Esophagus mucosa (tissue), 1 donor: ENCODE measurements around the gene CCDC191. TPM values are rescaled to one million over a fixed set of nuclear protein-coding genes. Genes with fewer than 3 reads are reported as not detected.
A peak's percentile ranks its signal among the peaks of the same experiment; 100 is the strongest.

Source experiments
- ATAC-seq: fragments of 200-7000 bp; cut with Tn5 transposase; one replicate; pipeline ENCODE4 v1.9.1; 2020
- total RNA-seq: library from RNA; stranded (reverse); gene quantifications from one replicate; pipeline ENCODE4 v1.2.4, GENCODE V29; 2023
- donor health status: DM: yes; HTN: yes; CAD: no.

The CCDC191 gene
- total RNA-seq, 1 donor from 2014 or later, result 1.6 TPM

GRCh38 chr3:113954091-113954685, 102.1 kb downstream of the CCDC191 start:
- no peak for ATAC-seq

DNA sequence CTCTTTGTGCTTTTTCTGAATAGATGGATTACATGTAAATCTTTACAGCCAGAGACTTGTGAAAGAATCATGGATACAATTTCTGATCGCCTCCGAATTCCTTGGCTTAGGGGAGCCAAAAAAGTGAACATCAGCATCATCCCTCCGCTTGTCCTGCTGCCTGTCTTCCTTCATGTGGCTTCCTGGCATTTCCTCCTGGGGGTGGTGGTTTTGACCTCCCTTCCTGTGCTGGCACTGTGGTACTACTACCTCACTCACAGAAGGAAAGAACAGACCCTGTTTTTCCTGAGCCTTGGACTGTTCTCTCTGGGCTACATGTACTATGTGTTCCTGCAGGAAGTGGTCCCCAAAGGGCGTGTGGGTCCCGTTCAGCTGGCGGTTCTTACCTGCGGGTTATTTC, 102.6 kb downstream of the CCDC191 start:
- no peak for ATAC-seq

GRCh38 chr3:113952921-113953320, 103.4 kb downstream of the CCDC191 start:
- ATAC-seq, result no peak

GRCh38 chr3:113948015-113948917, 108.1 kb downstream of the CCDC191 start:
- ATAC-seq, result peak; percentile 41

DNA sequence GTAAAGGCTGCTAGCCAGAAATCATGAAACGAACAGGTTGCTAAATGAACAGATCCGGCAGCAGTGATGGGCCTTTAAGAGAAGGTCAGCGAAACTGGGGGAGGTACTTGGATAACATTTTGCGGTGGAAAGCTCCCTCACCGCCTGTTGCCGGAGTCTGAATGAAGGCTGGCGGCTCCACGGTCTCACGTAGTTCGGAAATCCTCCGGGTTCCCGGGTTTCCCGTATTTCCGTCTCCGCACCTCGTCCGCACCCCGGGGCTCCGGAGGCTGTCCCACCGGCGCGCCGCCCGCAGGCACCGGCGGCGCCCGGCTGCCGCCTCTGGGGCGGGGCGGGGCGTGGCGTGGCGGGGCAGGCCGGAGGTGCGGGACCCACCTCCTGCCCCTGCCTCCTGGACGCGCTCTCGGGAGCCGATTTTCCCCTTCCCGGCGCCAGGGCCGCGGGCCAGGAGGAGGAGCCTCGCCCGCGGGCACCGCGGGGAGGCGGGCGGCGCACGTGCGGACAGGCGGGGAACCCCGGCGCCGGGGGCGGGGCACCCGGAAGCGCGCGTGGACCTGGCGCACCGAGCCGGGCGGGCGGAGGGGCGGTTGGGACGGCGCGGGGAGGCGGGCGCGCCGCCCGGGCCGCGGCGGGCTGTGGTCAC, 108.8 kb downstream of the CCDC191 start, which contains the start of gene ZDHHC23:
ZDHHC23 (plus strand) TSS at position 642 of the 643 bp plus-strand sequence. CDS start 790 bp downstream, outside the sequence.
- ATAC-seq, result peak; percentile 83

- ATAC-seq, result no peak
These were observed 109.5 kb downstream of the CCDC191 start for GRCh38 chr3:113946831-113947230.

- no peak for ATAC-seq
These were observed 128.8 kb downstream of the CCDC191 start for GRCh38 chr3:113927556-113927955.

DNA sequence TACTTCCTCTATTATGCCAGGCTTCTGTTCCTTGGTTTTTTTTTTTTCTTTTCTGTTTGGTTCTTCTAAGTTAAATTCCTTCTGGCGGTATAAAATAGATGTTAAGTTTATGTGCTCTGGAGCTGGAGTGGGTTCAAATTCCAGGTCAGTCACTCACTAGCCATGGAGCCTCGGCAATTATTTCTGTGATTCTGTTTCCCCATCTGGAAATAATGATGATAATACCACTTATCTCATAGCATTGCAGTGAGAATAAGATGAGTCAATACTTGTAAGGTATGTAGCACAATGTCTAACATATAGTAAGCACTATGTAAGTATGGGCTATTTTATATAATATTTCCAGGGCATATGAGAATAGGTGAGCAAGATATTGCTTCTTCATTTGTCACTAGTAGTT, 141.7 kb downstream of the CCDC191 start:
- no peak for ATAC-seq

Other genes starting within 250 kb of the CCDC191 start
- 5.0 TPM for gene GRAMD1C, start 217.7 kb downstream of the CCDC191 start, total RNA-seq
- 3.0 TPM for gene ZDHHC23, start 108.5 kb downstream of the CCDC191 start, total RNA-seq
- gene QTRT2, start 211 bp upstream of the CCDC191 start, total RNA-seq, result 19.8 TPM
- not detected for gene DRD3, start 122.5 kb upstream of the CCDC191 start, total RNA-seq
- not detected for gene ZNF80, start 181.1 kb upstream of the CCDC191 start, total RNA-seq
- 0.08 TPM for gene TIGIT, start 237.5 kb upstream of the CCDC191 start, total RNA-seq